Keratinocyte (primary cell): ENCODE measurements around the gene RAI1. TPM values are rescaled to one million over a fixed set of nuclear protein-coding genes. Genes with fewer than 3 reads are reported as not detected.

Experiments
- DNase-seq: peaks from one replicate; pipeline ENCODE4 v3.0.0-alpha.2; 2011; ENCODE audit warnings: low read depth, missing footprints, low spot score
- FAIRE-seq: peaks from 2 replicates; lab custom pipeline; 2011; peaks lifted over from hg19 to GRCh38; lab: Jason Lieb, UNC
- H2AFZ ChIP-seq: 2 replicates; pipeline ENCODE4 v1.6.0; 2012; ENCODE audit warnings: low read length, control low read depth, inconsistent platforms; ENCODE audit not compliant: control insufficient read depth
- H3K27ac ChIP-seq: 2 replicates; pipeline ENCODE4 v1.5.1; 2011; ENCODE audit warnings: low read length; ENCODE audit not compliant: control insufficient read depth, insufficient read depth
- H3K27me3 ChIP-seq: 3 replicates; pipeline ENCODE4 v1.6.0; 2011; ENCODE audit warnings: low read length; ENCODE audit not compliant: control insufficient read depth, insufficient read depth; ENCODE audit errors: extremely low read depth
- H3K36me3 ChIP-seq, 2 experiments: 2 replicates in 1 of 2; 3 replicates in 1 of 2; pipeline ENCODE4 v1.5.1; 2011; ENCODE audit warnings: low read length in 2 of 2, mild to moderate bottlenecking in 1 of 2; ENCODE audit not compliant: control insufficient read depth in 2 of 2, insufficient read depth in 2 of 2; ENCODE audit errors: extremely low read depth in 1 of 2
- H3K4me1 ChIP-seq: 3 replicates; pipeline ENCODE4 v1.5.1; 2011; ENCODE audit warnings: low read length; ENCODE audit not compliant: control insufficient read depth, insufficient read depth; ENCODE audit errors: extremely low read depth
- H3K4me2 ChIP-seq: 3 replicates; pipeline ENCODE4 v1.6.0; 2011; ENCODE audit warnings: low read depth, low read length; ENCODE audit not compliant: control insufficient read depth, insufficient read depth; ENCODE audit errors: extremely low read depth
- H3K4me3 ChIP-seq, 3 experiments: fragments of 200-600 bp in 1 of 3; sonication (generic) in 1 of 3; 2 replicates in 2 of 3; 3 replicates in 1 of 3; pipeline ENCODE4 v1.5.1; 2011 to 2016; ENCODE audit warnings: low read length in 3 of 3, mild to moderate bottlenecking in 3 of 3, control low read depth in 2 of 3, inconsistent platforms in 1 of 3, low read depth in 1 of 3, mixed read lengths in 1 of 3, mixed run types in 1 of 3, moderate library complexity in 1 of 3; ENCODE audit not compliant: control insufficient read depth in 2 of 3, insufficient read depth in 2 of 3; ENCODE audit errors: extremely low read depth in 1 of 3
- H3K79me2 ChIP-seq: 2 replicates; pipeline ENCODE4 v1.6.0; 2012; ENCODE audit warnings: low read length; ENCODE audit not compliant: control insufficient read depth, insufficient read depth
- H3K9ac ChIP-seq: 3 replicates; pipeline ENCODE4 v1.6.0; 2011; ENCODE audit warnings: low read length; ENCODE audit not compliant: control insufficient read depth, insufficient read depth; ENCODE audit errors: extremely low read depth
- H3K9me1 ChIP-seq: 3 replicates; pipeline ENCODE4 v1.6.0; 2011; ENCODE audit warnings: low read length; ENCODE audit not compliant: control insufficient read depth, insufficient read depth; ENCODE audit errors: extremely low read depth
- H3K9me3 ChIP-seq: 2 replicates; pipeline ENCODE4 v1.5.1; 2012; ENCODE audit warnings: low read depth, low read length; ENCODE audit not compliant: control insufficient read depth
- H4K20me1 ChIP-seq: 3 replicates; pipeline ENCODE4 v1.6.0; 2011; ENCODE audit warnings: low read length; ENCODE audit not compliant: control insufficient read depth, insufficient read depth; ENCODE audit errors: extremely low read depth
- EZH2 ChIP-seq: IDR thresholded peaks from one replicate; pipeline ENCODE4 v1.6.1; 2012; ENCODE audit warnings: inconsistent platforms, mild to moderate bottlenecking, low read length, moderate library complexity
- dilution Hi-C: fragments of 300-500 bp; cut with MboI; formaldehyde crosslinking; loops from one replicate; pipeline ENCODE4 v1.7.0; 2020; ENCODE audit warnings: low sequenced_read_pairs; ENCODE audit not compliant: extremely low pct_ligation_motif_present
- polyA plus RNA-seq, 5 experiments: library from polyadenylated mRNA; depleted of rRNA in 3 of 5; stranded (reverse) in 3 of 5; stranded (forward) in 1 of 5; unstranded in 1 of 5; fragments of >200 nt; gene quantifications; 1 replicate in 1 of 5; 2 replicates in 3 of 5; 3 replicates in 1 of 5; pipeline versions ENCODE4 v1.2.1 to v1.2.3, GENCODE V29; 2011 to 2012; ENCODE audit warnings: missing spikeins in 2 of 5, low read depth in 1 of 5, low replicate concordance in 1 of 5
- TF ChIP-seq, protein P1 (sequence below), 3 experiments: IDR thresholded peaks in 1 of 3; conservative IDR thresholded peaks in 1 of 3; optimal IDR thresholded peaks in 1 of 3; 2 replicates in 2 of 3; 3 replicates in 1 of 3; pipeline versions ENCODE3 to v1.5.1; 2011; ENCODE audit warnings: low read length in 3 of 3, mild to moderate bottlenecking in 3 of 3, moderate library complexity in 2 of 3, control low read depth in 1 of 3, inconsistent platforms in 1 of 3; ENCODE audit not compliant: insufficient read depth in 2 of 3; ENCODE audit errors: extremely low read depth in 1 of 3

Gene RAI1
- polyA plus RNA-seq, 1 donor (not counting 4 experiments of a cell fraction or from before 2014, with no cell fraction given) = 2.6 TPM

DNA sequence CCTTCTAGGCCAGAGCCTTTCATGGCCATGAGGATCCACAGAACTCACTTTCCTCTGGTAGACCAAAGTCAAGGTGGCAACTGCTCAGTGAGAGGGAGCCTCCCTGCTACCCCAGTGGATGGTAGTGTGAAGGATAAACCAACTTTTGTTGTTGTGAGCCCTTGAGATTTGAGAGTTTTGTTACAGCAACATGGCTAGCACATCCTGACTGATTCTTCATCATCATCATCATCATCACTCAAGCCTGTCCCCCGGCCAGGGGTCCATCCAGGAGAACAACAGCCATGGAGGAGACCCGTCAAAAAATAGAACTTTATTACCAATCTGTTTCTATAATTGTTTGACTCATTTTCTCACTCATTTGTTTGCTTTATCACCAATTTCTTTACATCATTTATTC, 23.7 kb downstream of the RAI1 start:
- H3K4me3 ChIP-seq = no peak overlapping the region
- H3K9me1 ChIP-seq = peaks cover 5% of the 10 kb centered on the region
- no peaks in the 10 kb centered on the region for H3K9me3 ChIP-seq
- peaks cover 9 to 16% of the 10 kb centered on the region in 2 experiments for H3K36me3 ChIP-seq
- dilution Hi-C loops = no loop called here
- no peaks in the 10 kb centered on the region for H3K27me3 ChIP-seq
- H3K9ac ChIP-seq = no peak overlapping the region
- DNase-seq (no peak), FAIRE-seq (no peak)
- H3K79me2 ChIP-seq = peaks cover 87% of the 10 kb centered on the region
- TF ChIP-seq, protein P1, sequence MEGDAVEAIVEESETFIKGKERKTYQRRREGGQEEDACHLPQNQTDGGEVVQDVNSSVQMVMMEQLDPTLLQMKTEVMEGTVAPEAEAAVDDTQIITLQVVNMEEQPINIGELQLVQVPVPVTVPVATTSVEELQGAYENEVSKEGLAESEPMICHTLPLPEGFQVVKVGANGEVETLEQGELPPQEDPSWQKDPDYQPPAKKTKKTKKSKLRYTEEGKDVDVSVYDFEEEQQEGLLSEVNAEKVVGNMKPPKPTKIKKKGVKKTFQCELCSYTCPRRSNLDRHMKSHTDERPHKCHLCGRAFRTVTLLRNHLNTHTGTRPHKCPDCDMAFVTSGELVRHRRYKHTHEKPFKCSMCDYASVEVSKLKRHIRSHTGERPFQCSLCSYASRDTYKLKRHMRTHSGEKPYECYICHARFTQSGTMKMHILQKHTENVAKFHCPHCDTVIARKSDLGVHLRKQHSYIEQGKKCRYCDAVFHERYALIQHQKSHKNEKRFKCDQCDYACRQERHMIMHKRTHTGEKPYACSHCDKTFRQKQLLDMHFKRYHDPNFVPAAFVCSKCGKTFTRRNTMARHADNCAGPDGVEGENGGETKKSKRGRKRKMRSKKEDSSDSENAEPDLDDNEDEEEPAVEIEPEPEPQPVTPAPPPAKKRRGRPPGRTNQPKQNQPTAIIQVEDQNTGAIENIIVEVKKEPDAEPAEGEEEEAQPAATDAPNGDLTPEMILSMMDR (optimal IDR thresholded peaks at IDR 0.05 in 1 of 3, IDR thresholded peaks at IDR 0.05 in 1 of 3, conservative IDR thresholded peaks at IDR 0.05 in 1 of 3; ENCODE audit: extremely low read depth in 1 of 3, insufficient read depth in 2 of 3, low read length in 3 of 3) = no peak
- no peak for TF ChIP-seq EZH2
- H4K20me1 ChIP-seq = peaks cover 21% of the 10 kb centered on the region
- no peak overlapping the region for H3K4me2 ChIP-seq
- no peak overlapping the region for H2AFZ ChIP-seq
- H3K4me1 ChIP-seq = peaks cover 7% of the 10 kb centered on the region
- H3K27ac ChIP-seq = no peak overlapping the region

DNA sequence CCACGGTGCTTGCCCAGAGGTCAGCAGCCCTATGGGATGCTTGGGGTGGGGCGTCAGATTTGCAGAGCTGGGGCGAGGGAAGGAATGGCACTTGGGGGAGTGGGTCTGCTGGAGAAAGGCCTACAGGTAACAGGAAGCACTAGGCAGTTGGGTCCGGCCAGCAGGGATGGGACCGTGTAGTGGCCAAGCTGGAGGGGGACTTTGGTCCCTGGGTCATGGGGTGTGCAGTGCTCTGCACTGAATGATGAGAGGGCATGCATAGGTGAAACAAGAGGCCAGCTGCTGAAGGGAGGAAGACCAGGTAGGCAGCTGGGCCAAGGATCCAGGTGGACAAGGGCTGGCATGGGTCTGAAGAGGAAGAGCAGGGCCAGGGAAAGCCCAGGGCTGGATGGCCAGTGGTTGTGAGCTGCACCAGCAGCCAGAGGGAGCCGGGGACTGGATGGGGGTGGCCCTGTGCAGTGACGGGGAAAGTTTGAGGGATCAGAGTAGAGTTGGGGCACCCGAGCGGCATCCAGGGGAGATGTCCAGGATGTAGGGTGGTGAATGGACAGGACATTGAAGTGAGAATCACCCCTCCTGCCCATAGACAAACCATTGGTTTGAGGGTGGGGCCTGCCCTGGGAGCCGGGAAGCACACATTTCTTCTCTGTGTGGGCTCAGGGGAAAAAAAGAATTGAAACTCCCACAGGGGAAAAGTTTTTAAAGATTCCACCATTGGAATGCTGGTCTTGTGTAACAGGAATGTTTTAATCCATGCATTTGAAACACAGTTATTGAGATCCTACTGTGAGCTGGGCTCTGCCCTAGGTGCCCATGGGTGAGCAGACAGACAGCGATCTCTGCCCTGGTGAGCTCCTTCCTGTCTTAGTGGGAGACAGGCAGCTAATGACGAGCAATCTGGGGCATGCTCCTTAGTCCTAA, 25.1 kb downstream of the RAI1 start:
- H3K4me2 ChIP-seq = no peak overlapping the region
- FAIRE-seq (no peak), DNase-seq (no peak)
- H3K4me1 ChIP-seq = peaks cover 14% of the 10 kb centered on the region
- H3K4me3 ChIP-seq = no peak overlapping the region
- peaks cover 81% of the 10 kb centered on the region for H3K79me2 ChIP-seq
- H4K20me1 ChIP-seq = peaks cover 12% of the 10 kb centered on the region
- no peaks in the 10 kb centered on the region for H3K27me3 ChIP-seq
- H3K9ac ChIP-seq = no peak overlapping the region
- H3K27ac ChIP-seq = no peak overlapping the region
- peaks cover 9 to 16% of the 10 kb centered on the region in 2 experiments for H3K36me3 ChIP-seq
- no peaks in the 10 kb centered on the region for H3K9me1 ChIP-seq
- TF ChIP-seq EZH2 = no peak
- TF ChIP-seq, protein P1 (optimal IDR thresholded peaks at IDR 0.05 in 1 of 3, IDR thresholded peaks at IDR 0.05 in 1 of 3, conservative IDR thresholded peaks at IDR 0.05 in 1 of 3; ENCODE audit: extremely low read depth in 1 of 3, insufficient read depth in 2 of 3, low read length in 3 of 3) = no peak
- no peaks in the 10 kb centered on the region for H3K9me3 ChIP-seq
- dilution Hi-C loops = no loop called here
- H2AFZ ChIP-seq = no peak overlapping the region
